ENCODE measurements around the gene COX7A1.

COX7A1 gene

DNA sequence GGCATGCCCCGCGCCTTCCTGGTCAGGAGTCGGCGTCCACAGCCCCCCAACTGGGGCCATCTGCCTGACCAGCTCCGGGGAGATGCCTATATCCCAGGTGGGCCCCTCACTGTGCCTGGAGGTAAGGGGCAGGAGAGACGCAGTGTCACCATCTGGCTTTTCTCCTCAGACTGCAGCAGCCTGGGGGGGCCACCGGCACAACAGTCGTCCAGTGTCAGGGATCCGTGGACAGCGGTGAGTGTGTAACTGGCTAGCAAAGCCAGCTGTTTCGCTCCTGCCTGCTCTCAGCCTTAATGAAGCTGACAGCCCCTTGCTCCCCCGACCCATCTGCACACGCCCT is 41.1 kb downstream of the COX7A1 start:
- DNase-seq, result no peak

DNA sequence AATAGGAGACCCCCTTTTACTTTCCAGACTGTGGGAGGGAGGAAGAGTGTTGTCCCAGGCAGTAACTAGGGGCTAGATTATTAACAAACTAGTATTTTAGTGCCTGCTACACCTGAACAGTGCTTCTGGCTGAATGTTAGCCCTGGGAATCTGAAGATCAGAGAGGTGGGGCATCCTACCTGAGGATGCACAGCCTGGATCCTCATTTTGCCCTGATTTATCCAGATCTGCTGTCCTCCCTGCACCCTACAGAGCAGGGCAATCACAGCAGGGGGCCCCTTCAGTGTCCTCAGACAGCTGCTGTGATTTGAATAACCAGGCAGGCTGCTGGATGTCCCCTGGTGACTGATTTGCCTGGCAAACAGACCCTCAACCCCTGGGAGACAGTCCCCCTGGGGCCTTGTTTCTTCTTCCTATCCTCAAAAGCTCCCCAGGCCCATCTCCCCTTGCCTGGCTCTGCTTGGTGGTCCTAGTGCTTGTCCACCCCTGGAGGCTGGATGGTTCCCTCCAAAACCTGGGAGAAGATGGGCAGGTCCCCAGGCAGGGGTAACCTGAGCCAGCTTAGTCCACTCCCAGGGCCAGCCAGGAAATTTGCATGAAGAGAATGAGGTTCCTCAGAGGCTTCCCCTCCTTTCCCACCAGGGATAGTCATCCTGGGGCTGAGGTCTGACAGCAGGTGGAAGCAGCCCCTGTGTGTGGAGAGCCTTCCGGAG is 41.6 kb downstream of the COX7A1 start, which contains the start of gene OVOL3:
OVOL3 (plus strand) TSS at position 657 of the 713 bp plus-strand sequence. CDS start 60 bp downstream, outside the sequence.
- DNase-seq, result no peak

GRCh38 chr19:36108684-36109083 is 43.6 kb downstream of the COX7A1 start:
- DNase-seq, result no peak

DNA sequence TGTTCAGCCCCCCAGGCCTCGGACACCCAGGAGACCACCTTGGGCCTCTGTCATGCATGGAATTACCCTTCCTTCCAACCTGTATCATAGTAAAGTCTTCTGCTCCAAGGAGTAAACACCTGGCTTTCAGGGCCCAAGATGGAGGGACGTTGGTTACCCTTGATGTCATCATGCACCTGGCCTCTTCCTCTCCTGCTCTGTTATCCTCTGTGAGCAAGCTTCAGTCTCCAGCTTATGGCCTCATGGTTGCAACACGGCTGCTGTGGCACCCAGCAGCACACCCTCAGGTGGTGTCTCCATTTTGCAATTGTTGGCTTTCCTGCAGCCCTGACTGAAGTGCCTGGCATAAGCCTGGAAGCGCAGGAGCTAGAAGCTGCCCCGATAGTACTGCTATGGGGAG is 45.3 kb downstream of the COX7A1 start:
- DNase-seq, result no peak

GRCh38 chr19:36106441-36106840 is 45.8 kb downstream of the COX7A1 start:
- no peak for DNase-seq

DNA sequence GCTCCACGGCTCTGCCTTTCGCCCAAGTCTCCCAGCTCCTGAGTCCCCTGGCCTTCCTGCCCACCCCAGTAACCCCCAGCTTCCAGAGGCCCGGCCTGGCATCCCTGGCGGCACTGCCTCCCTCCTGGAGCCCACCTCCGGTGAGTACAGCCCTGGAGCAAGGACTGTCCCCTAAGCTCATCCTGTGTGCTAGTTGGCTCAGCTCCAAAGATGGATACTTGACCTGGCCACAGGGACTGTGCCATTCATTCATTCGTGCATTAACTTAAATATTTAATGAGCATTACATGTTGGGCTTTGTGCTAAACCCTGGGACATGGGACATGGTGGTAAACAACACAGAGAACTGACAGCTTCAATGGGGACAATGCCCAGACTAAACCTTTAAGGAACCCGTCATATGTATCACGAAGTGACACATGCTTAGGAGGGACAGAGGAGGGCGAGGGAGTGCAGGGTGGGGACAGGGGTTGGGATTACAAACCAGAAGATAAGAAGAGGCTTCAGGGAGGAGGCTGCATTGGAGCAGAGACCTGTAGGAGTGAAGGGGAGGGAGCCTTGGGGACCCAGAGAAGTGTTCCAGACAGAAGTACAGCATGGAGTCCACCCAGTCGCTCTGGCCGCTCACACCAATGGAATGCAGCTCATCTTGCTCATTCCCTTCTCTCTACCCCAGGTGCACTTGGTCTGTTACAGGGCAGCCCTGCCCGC is 48.2 kb downstream of the COX7A1 start:
- no peak for DNase-seq

DNA sequence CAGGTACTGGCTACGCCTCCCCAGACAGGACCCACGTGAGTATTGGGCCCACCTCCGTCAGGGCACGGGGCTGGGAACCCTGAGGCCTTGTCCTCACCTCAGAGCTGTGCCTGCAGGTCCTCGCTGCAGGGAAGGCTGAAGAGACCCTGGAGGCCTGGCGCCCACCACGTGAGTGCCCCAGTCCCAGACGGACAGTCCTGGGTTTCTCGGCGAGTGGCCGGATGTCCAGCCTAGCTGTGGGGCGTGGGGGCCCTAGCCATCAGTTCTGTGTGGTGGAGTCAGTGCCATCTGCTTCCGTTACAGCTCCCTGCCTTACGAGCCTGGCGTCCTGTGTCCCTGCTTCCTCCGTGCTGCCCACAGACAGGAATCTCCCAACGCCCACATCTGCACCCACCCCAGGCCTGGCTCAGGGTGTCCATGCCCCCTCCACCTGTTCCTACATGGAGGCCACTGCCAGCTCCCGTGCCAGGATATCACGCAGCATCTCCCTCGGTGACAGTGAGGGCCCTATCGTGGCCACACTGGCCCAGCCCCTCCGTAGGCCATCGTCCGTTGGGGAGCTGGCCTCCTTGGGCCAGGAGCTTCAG is 49.1 kb downstream of the COX7A1 start:
- no peak for DNase-seq

DNA sequence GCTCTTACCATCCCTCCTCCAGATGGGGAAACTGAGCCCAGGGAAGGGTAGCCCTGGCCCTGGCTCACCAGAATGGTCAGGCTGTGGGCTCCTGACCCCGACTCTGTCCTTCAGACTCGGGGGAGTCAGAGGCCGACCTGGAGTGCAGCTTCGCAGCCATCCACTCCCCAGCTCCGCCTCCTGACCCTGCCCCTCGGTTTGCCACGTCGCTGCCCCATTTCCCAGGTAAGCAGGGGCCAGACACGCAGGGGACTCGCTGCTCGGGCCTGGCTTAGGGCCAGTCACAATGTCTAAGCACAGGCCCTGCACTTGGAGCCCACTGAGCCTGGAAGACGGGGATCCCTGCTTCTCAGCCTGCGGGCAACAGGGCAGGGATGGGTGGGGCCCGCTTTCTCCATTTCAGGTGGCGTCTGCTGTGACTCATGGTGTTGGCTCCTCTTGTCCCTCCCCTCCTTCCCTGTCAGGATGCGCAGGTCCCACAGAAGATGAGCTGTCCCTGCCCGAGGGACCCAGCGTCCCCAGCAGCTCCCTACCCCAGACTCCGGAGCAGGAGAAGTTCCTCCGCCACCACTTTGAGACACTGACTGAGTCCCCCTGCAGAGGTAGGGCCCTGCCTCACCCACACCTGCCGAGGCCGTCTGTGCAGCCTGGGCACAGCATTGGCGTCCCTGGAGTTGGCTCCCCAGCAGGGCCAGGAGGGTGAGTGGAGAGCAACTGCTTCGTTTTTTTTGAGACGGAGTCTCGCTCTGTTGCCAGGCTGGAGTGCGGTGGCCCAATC is 50.5 kb downstream of the COX7A1 start:
- DNase-seq, result no peak

All from CD4-positive, alpha-beta T cell treated with Interleukin-12 subunit alpha and Interleukin-12 subunit beta, for 1 hour (primary cell).